ENCODE data around the gene DDI2. TPM values are rescaled to one million over a fixed set of nuclear protein-coding genes. Genes with fewer than 3 reads are reported as not detected.

Gene DDI2
- total RNA-seq, 1 donor from 2014 or later, result 26.1 TPM

- FAIRE-seq (no peak), DNase-seq (ENCODE audit: low read depth) (no peak)
- H3K4me3 Mint-ChIP-seq (ENCODE audit: unreplicated experiment), result no peak overlapping the region
- TF ChIP-seq CTCF (IDR thresholded peaks at IDR 0.05; ENCODE audit: insufficient read depth, low read depth, low read length) (no peak), EZH2 (IDR thresholded peaks at IDR 0.05; ENCODE audit: insufficient read depth, low read length) (no peak)
- Histone ChIP-seq H3K27ac (ENCODE audit: low read depth, low read length) (no peak overlapping the region), H3K4me3 (ENCODE audit: insufficient read depth, low read depth, low read length) (no peak overlapping the region), H2AFZ (ENCODE audit: low read depth, low read length) (no peak overlapping the region), H3K9me3 (ENCODE audit: insufficient read depth, low read depth, low read length) (no peaks in the 10 kb centered on the region), H3K4me1 (ENCODE audit: insufficient read depth, low read length) (no peaks in the 10 kb centered on the region), H3K36me3 (ENCODE audit: insufficient read depth, low read length) (no peaks in the 10 kb centered on the region), H3K4me2 (ENCODE audit: low read length) (no peak overlapping the region), H3K27me3 (ENCODE audit: insufficient read depth, low read length) (no peaks in the 10 kb centered on the region), H3K79me2 (ENCODE audit: insufficient read depth, low read length) (no peaks in the 10 kb centered on the region), H3K9ac (ENCODE audit: low read length) (no peak overlapping the region), H4K20me1 (ENCODE audit: insufficient read depth, low read length) (no peaks in the 10 kb centered on the region)
- H3K27ac Mint-ChIP-seq (ENCODE audit: unreplicated experiment), result no peak overlapping the region
- no peaks in the 10 kb centered on the region for H3K9me3 Mint-ChIP-seq (ENCODE audit: unreplicated experiment)
- peaks cover 12% of the 10 kb centered on the region for H3K27me3 Mint-ChIP-seq (ENCODE audit: low read depth, unreplicated experiment)
- H3K36me3 Mint-ChIP-seq (ENCODE audit: low read depth, unreplicated experiment), result peaks cover 2% of the 10 kb centered on the region
- H3K4me1 Mint-ChIP-seq (ENCODE audit: low read depth, unreplicated experiment), result peaks cover 2% of the 10 kb centered on the region
These were observed 34.1 kb upstream of the DDI2 start for GRCh38 chr1:15583016-15583706.

GRCh38 chr1:15584489-15585363 is 32.5 kb upstream of the DDI2 start, which contains the start of gene AGMAT:
Gene AGMAT, minus strand, starts transcription at chr1:15585051. Its CDS starts 84 bp downstream, at chr1:15584967.
- no peak for FAIRE-seq
- Histone ChIP-seq H3K4me2 (ENCODE audit: low read length) (peak within 1 kb of the TSS; percentile 92), H3K79me2 (ENCODE audit: insufficient read depth, low read length) (no peaks in the 10 kb centered on the region), H3K27me3 (ENCODE audit: insufficient read depth, low read length) (no peaks in the 10 kb centered on the region), H4K20me1 (ENCODE audit: insufficient read depth, low read length) (no peaks in the 10 kb centered on the region), H3K36me3 (ENCODE audit: insufficient read depth, low read length) (no peaks in the 10 kb centered on the region), H3K27ac (ENCODE audit: low read depth, low read length) (no peak within 1 kb of the TSS), H2AFZ (ENCODE audit: low read depth, low read length) (peak within 1 kb of the TSS; percentile 94), H3K4me3 (ENCODE audit: insufficient read depth, low read depth, low read length) (peak within 1 kb of the TSS; percentile 59), H3K9ac (ENCODE audit: low read length) (peak within 1 kb of the TSS; percentile 71), H3K9me3 (ENCODE audit: insufficient read depth, low read depth, low read length) (no peaks in the 10 kb centered on the region), H3K4me1 (ENCODE audit: insufficient read depth, low read length) (no peaks in the 10 kb centered on the region)
- Mint-ChIP-seq H3K9me3 (ENCODE audit: unreplicated experiment) (no peaks in the 10 kb centered on the region), H3K4me1 (ENCODE audit: low read depth, unreplicated experiment) (peaks cover 2% of the 10 kb centered on the region), H3K4me3 (ENCODE audit: unreplicated experiment) (peak within 1 kb of the TSS; percentile 68), H3K36me3 (ENCODE audit: low read depth, unreplicated experiment) (peaks cover 2% of the 10 kb centered on the region), H3K27ac (ENCODE audit: unreplicated experiment) (no peak within 1 kb of the TSS), H3K27me3 (ENCODE audit: low read depth, unreplicated experiment) (peaks cover 12% of the 10 kb centered on the region)
- no peak for DNase-seq (ENCODE audit: low read depth)
- TF ChIP-seq CTCF (IDR thresholded peaks at IDR 0.05; ENCODE audit: insufficient read depth, low read depth, low read length) (peak; percentile 2), EZH2 (IDR thresholded peaks at IDR 0.05; ENCODE audit: insufficient read depth, low read length) (no peak)
